ENCODE measurements around the gene CDCA7. TPM values are rescaled to one million over a fixed set of nuclear protein-coding genes. Genes with fewer than 3 reads are reported as not detected.

The CDCA7 gene
- total and polyA plus RNA-seq, 2 of the 13 experiments (the other 11 are each of a cell fraction or from before 2014, with no cell fraction given) = 46.2 to 57.8 TPM

DNA sequence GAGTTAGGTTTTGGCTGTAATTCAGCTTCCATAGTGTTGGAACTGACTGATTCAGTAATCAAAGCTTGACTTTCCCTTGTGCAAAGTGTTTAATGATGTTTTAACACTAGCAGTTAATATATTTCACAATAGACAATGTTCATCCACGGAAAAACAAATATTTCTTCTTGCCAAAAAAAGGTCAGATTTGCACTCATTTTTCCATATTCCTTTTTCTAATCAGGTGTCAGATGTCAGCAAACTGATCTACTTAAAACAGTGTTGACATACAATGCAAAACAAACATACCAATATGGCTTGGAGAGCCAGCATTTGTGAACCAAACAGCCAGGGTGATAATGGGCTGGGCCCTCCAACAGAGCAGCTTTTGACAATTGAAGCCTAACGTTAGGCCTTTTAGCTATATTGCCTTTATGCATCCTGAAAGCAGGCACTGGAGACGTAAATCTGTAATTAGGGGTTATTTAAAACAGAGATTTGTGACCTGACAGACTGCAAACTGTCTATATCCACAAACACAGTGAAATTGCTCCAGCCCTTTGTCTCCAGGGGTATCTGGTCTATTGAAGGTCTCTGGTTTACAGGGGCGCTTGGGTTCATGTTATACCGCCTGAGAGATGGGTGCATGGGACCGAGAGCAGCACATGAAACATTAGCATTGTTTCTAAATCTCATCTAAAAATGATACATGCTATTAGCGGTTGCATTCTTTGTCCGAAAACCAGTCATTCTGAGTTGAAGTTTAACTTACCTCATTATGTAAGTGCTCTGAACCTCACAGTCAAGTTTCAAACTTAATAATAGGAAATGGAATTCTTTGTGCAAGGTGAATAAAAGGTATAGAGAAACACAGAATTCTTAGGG lies 7.1 kb upstream of the CDCA7 start (continued):
- TF ChIP-seq SIX1 (CRISPR knock-in tag; IDR thresholded peaks at IDR 0.05; ENCODE audit: borderline replicate concordance) (peak; percentile 96), ELF1 (CRISPR knock-in tag; IDR thresholded peaks at IDR 0.05) (no peak), SMAD3 (CRISPR knock-in tag; IDR thresholded peaks at IDR 0.05) (no peak), RFX3 (CRISPR knock-in tag; IDR thresholded peaks at IDR 0.05) (no peak), CREM (IDR thresholded peaks at IDR 0.05) (peak; percentile 27; the same call in 1 of the 2 replicates), CREM (CRISPR knock-in tag; IDR thresholded peaks at IDR 0.05) (no peak), RNF2 (conservative IDR thresholded peaks at IDR 0.05; ENCODE audit: low read depth) (no peak), ZNF564 (CRISPR knock-in tag; IDR thresholded peaks at IDR 0.05) (no peak)
- TF ChIP-seq, protein P1, sequence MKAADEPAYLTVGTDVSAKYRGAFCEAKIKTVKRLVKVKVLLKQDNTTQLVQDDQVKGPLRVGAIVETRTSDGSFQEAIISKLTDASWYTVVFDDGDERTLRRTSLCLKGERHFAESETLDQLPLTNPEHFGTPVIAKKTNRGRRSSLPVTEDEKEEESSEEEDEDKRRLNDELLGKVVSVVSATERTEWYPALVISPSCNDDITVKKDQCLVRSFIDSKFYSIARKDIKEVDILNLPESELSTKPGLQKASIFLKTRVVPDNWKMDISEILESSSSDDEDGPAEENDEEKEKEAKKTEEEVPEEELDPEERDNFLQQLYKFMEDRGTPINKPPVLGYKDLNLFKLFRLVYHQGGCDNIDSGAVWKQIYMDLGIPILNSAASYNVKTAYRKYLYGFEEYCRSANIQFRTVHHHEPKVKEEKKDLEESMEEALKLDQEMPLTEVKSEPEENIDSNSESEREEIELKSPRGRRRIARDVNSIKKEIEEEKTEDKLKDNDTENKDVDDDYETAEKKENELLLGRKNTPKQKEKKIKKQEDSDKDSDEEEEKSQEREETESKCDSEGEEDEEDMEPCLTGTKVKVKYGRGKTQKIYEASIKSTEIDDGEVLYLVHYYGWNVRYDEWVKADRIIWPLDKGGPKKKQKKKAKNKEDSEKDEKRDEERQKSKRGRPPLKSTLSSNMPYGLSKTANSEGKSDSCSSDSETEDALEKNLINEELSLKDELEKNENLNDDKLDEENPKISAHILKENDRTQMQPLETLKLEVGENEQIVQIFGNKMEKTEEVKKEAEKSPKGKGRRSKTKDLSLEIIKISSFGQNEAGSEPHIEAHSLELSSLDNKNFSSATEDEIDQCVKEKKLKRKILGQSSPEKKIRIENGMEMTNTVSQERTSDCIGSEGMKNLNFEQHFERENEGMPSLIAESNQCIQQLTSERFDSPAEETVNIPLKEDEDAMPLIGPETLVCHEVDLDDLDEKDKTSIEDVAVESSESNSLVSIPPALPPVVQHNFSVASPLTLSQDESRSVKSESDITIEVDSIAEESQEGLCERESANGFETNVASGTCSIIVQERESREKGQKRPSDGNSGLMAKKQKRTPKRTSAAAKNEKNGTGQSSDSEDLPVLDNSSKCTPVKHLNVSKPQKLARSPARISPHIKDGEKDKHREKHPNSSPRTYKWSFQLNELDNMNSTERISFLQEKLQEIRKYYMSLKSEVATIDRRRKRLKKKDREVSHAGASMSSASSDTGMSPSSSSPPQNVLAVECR (CRISPR knock-in tag; IDR thresholded peaks at IDR 0.05; ENCODE audit: borderline replicate concordance) = no peak; the same call in 1 of the 2 replicates

DNA sequence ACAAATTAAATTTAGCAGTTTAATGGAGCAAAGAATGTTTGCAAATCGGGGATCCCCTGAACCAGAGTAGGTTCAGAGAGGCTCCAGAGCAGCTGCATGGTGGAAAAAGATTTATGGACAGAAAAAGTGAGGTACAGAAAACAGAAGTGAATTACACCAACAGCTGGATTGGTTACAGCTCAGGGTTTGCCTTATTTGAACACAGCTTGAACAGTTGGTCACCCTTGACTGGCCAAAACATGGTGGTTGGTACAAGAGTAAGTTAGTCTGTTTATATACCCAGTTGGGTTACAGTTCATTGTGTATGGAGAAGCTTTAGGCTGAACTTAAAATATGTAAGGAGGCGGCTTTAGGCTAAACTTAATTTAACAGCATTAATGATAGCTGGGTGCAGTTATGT lies 5.4 kb upstream of the CDCA7 start:
- 48% methylated on average over 2 of the region's 2 CpGs for WGBS (ENCODE audit: low lambda C conversion rate)
- Histone ChIP-seq H3K9me3 (ENCODE audit: low read length) (peaks cover 14% of the 10 kb centered on the region), H3K9ac (ENCODE audit: insufficient read depth, low read depth, low read length) (no peak overlapping the region), H3K4me1 (ENCODE audit: insufficient read depth, low read length) (peaks cover 33% of the 10 kb centered on the region), H4K20me1 (ENCODE audit: insufficient read depth, low read length) (no peaks in the 10 kb centered on the region), H3K27me3 (ENCODE audit: control insufficient read depth in 1 of 2, insufficient read depth in 2 of 2, low read length in 2 of 2) (peaks cover 0 to 2% of the 10 kb centered on the region in 2 experiments; a peak in 2 of 5 replicates), H2AFZ (ENCODE audit: low read length) (no peak overlapping the region), H3K36me3 (replicated peaks in 1 of 2; ENCODE audit: control insufficient read depth in 1 of 2, insufficient read depth in 2 of 2, low read length in 2 of 2) (no peaks in the 10 kb centered on the region), H3K4me2 (ENCODE audit: low read depth, low read length) (no peak overlapping the region), H3K4me3 (replicated peaks in 1 of 3; ENCODE audit: insufficient read depth in 1 of 3, low read depth in 2 of 3, low read length in 3 of 3) (no peak overlapping the region), H3K27ac (ENCODE audit: extremely low read length, insufficient read depth, low read length) (no peak overlapping the region), H3K79me2 (ENCODE audit: insufficient read depth, low read length) (no peaks in the 10 kb centered on the region)
- intact Hi-C loops (cut with micrococcal nuclease; ENCODE audit: unreplicated experiment) (no loop called here), in situ Hi-C loops (cut with HindIII; ENCODE audit: extremely low pct_ligation_motif_present, low pct_unique_long_range_greater_than_20kb) (no loop called here)
- ATAC-seq (no peak), DNase-seq (ENCODE audit: low spot score) (no peak), FAIRE-seq (no peak)
- POLR2A ChIA-PET = no interaction called here
- CTCF ChIA-PET (ENCODE audit: low intra/inter-chr PET ratio, low total read pairs) = no interaction called here
- BruUV-seq (replicated peaks) = no TSS peak
- no peak for TF ChIP-seq U2AF2 (IDR thresholded peaks at IDR 0.05; ENCODE audit: low read depth, low read length)
- no peak for TF ChIP-seq ZNF558 (CRISPR knock-in tag; IDR thresholded peaks at IDR 0.05; ENCODE audit: borderline replicate concordance)
- TF ChIP-seq ARNT2 (CRISPR knock-in tag; IDR thresholded peaks at IDR 0.05; ENCODE audit: low read depth) = no peak
- TF ChIP-seq ZSCAN9 (CRISPR knock-in tag; IDR thresholded peaks at IDR 0.05; ENCODE audit: borderline replicate concordance) = no peak
- TF ChIP-seq, protein P2, sequence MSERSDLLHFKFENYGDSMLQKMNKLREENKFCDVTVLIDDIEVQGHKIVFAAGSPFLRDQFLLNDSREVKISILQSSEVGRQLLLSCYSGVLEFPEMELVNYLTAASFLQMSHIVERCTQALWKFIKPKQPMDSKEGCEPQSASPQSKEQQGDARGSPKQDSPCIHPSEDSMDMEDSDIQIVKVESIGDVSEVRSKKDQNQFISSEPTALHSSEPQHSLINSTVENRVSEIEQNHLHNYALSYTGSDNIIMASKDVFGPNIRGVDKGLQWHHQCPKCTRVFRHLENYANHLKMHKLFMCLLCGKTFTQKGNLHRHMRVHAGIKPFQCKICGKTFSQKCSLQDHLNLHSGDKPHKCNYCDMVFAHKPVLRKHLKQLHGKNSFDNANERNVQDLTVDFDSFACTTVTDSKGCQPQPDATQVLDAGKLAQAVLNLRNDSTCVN (CRISPR knock-in tag; IDR thresholded peaks at IDR 0.05; ENCODE audit: borderline replicate concordance) = no peak
- TF ChIP-seq, protein P3, sequence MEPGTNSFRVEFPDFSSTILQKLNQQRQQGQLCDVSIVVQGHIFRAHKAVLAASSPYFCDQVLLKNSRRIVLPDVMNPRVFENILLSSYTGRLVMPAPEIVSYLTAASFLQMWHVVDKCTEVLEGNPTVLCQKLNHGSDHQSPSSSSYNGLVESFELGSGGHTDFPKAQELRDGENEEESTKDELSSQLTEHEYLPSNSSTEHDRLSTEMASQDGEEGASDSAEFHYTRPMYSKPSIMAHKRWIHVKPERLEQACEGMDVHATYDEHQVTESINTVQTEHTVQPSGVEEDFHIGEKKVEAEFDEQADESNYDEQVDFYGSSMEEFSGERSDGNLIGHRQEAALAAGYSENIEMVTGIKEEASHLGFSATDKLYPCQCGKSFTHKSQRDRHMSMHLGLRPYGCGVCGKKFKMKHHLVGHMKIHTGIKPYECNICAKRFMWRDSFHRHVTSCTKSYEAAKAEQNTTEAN (CRISPR knock-in tag; conservative IDR thresholded peaks at IDR 0.05) = no peak
- no peak for TF ChIP-seq WIZ (CRISPR knock-in tag; IDR thresholded peaks at IDR 0.05)

Measured in HepG2 (cell line).